Sciatic nerve (tissue), 2 donors: ENCODE results near the gene AP4B1. TPM values are rescaled to one million over a fixed set of nuclear protein-coding genes. Genes with fewer than 3 reads are reported as not detected.
"Not testable (repeated sequence)": the region's sequence is repeated elsewhere in the genome, so short reads cannot be mapped to it uniquely, and the experiment has no call there.

Experiments used
- ATAC-seq: fragments of 200-7000 bp; cut with Tn5 transposase; one replicate; pipeline ENCODE4 v1.9.1; 2020; ENCODE audit warnings: mild to moderate bottlenecking, moderate library complexity
- DNase-seq: peaks from one replicate; pipeline ENCODE4 v3.0.0-alpha.2; 2020; ENCODE audit warnings: low spot score
- intact Hi-C: fragments of 100-400 bp; cut with DNase I; formaldehyde crosslinking; loops from one replicate; pipeline ENCODE4 v1.14.2; 2022
- total RNA-seq: library from RNA; stranded (reverse); fragmentation: NEBNext Ultra II Directional; extraction: Animal tissue kit (Norgen Biotek cat#: 25700); gene quantifications from one replicate; pipeline ENCODE4 v1.2.1, GENCODE V29; 2021
- donor health status: DM: no; HTN: no; CAD: no.
- donor health status: DM: no; HTN: no; CAD: no.

AP4B1 gene
- total RNA-seq: 21.2 TPM

GRCh38 chr1:113904674-113905434 is at the start of gene AP4B1, which contains the start of gene DCLRE1B:
Gene AP4B1 (minus strand): TSS chr1:113904799. CDS start chr1:113904717, 82 bp downstream.
Gene DCLRE1B (plus strand): TSS chr1:113905326. CDS start chr1:113905587, 261 bp downstream.
- ATAC-seq (peak; percentile 99), DNase-seq (peak; percentile 99)
- intact Hi-C loops: loop anchor here (5.0 kb wide), 1 partner anchor 1098 kb away; no protein-coding TSS in a partner anchor

- ATAC-seq (no peak), DNase-seq (no peak)
- intact Hi-C loops: no loop called here
Measured at GRCh38 chr1:113951719-113952118, 47.1 kb upstream of the AP4B1 start.

GRCh38 chr1:113950908-113951307 is 46.3 kb upstream of the AP4B1 start:
- no peak for DNase-seq
- intact Hi-C loops: no loop called here
- ATAC-seq: no peak

- peak; percentile 89 for ATAC-seq
- intact Hi-C loops: no loop called here
- DNase-seq: no peak
Measured at GRCh38 chr1:113949007-113949406, 44.4 kb upstream of the AP4B1 start.

GRCh38 chr1:113948151-113948550 is 43.6 kb upstream of the AP4B1 start:
- intact Hi-C loops, DNase-seq: not testable (repeated sequence)
- ATAC-seq: peak; percentile 11

- DNase-seq: no peak
- intact Hi-C loops: no loop called here
- no peak for ATAC-seq
Measured at GRCh38 chr1:113947388-113948107, 42.9 kb upstream of the AP4B1 start.

- DNase-seq (no peak), ATAC-seq (no peak)
- intact Hi-C loops: no loop called here
Measured at GRCh38 chr1:113946678-113947387, 42.2 kb upstream of the AP4B1 start.

GRCh38 chr1:113946112-113946511 is 41.5 kb upstream of the AP4B1 start:
- no peak for DNase-seq
- no peak for ATAC-seq
- intact Hi-C loops: no loop called here

GRCh38 chr1:113945329-113945728 is 40.7 kb upstream of the AP4B1 start:
- intact Hi-C loops: no loop called here
- ATAC-seq: no peak
- no peak for DNase-seq

- DNase-seq (no peak), ATAC-seq (no peak)
- intact Hi-C loops: no loop called here
Measured at GRCh38 chr1:113943028-113943811, 38.6 kb upstream of the AP4B1 start.

GRCh38 chr1:113942527-113942926 is 37.9 kb upstream of the AP4B1 start:
- DNase-seq (no peak), ATAC-seq (no peak)
- intact Hi-C loops: no loop called here

- ATAC-seq (no peak), DNase-seq (no peak)
- intact Hi-C loops: no loop called here
Measured at GRCh38 chr1:113941245-113941559, 36.6 kb upstream of the AP4B1 start.

- ATAC-seq: no peak
- intact Hi-C loops: no loop called here
- no peak for DNase-seq
Measured at GRCh38 chr1:113940365-113941244, 36.0 kb upstream of the AP4B1 start.

GRCh38 chr1:113938192-113938591 is 33.6 kb upstream of the AP4B1 start:
- no peak for DNase-seq
- intact Hi-C loops: no loop called here
- no peak for ATAC-seq

GRCh38 chr1:113937146-113937545 is 32.5 kb upstream of the AP4B1 start:
- ATAC-seq (no peak), DNase-seq (no peak)
- intact Hi-C loops: no loop called here

- ATAC-seq: no peak
- DNase-seq: no peak
- intact Hi-C loops: no loop called here
Measured at GRCh38 chr1:113935970-113936369, 31.4 kb upstream of the AP4B1 start.

- intact Hi-C loops: no loop called here
- no peak for DNase-seq
- no peak for ATAC-seq
Measured at GRCh38 chr1:113935176-113935575, 30.6 kb upstream of the AP4B1 start.

GRCh38 chr1:113934511-113935055 is 30.0 kb upstream of the AP4B1 start:
- ATAC-seq (no peak), DNase-seq (no peak)
- intact Hi-C loops: no loop called here
